SHP77 treated with DMSO at 0.1 percent for 48 hours (cell line): ENCODE data around the gene KHDC1L.
"Not testable (repeated sequence)": the region's sequence is repeated elsewhere in the genome, so short reads cannot be mapped to it uniquely, and the experiment has no call there.

Source experiments
- DNase-seq: peaks from one replicate; lab custom pipeline; 2025; lab: John Stamatoyannopoulos, UW

The KHDC1L gene

GRCh38 chr6:73225396-73225795 is at the start of gene KHDC1L:
KHDC1L (minus strand) TSS chr6:73225496; CDS start chr6:73225408, 88 bp downstream.
- DNase-seq, result no peak

- not testable (repeated sequence) for DNase-seq
These were observed 44.0 kb upstream of the KHDC1L start for GRCh38 chr6:73269296-73269695.

- DNase-seq, result not testable (repeated sequence)
These were observed 43.6 kb upstream of the KHDC1L start for GRCh38 chr6:73268896-73269295.

GRCh38 chr6:73264446-73264845 is 39.1 kb upstream of the KHDC1L start:
- DNase-seq, result no peak

GRCh38 chr6:73263570-73263909 is 38.2 kb upstream of the KHDC1L start:
- DNase-seq, result no peak

- DNase-seq, result peak; percentile 6
These were observed 37.6 kb upstream of the KHDC1L start, which contains the start of gene KHDC1 for GRCh38 chr6:73262671-73263569. KHDC1 (minus strand) TSS chr6:73263196; CDS start chr6:73242517, 20,679 bp downstream.

GRCh38 chr6:73258721-73259120 is 33.4 kb upstream of the KHDC1L start:
- no peak for DNase-seq

GRCh38 chr6:73254323-73254722 is 29.0 kb upstream of the KHDC1L start:
- DNase-seq, result not testable (repeated sequence)

GRCh38 chr6:73252703-73253102 is 27.4 kb upstream of the KHDC1L start:
- DNase-seq, result no peak

- DNase-seq, result no peak
These were observed 24.7 kb upstream of the KHDC1L start for GRCh38 chr6:73250016-73250415.

- DNase-seq, result no peak
These were observed 23.1 kb upstream of the KHDC1L start for GRCh38 chr6:73248192-73248903.

- DNase-seq, result no peak
These were observed 16.7 kb upstream of the KHDC1L start for GRCh38 chr6:73242001-73242400.

- DNase-seq, result no peak
These were observed 15.4 kb upstream of the KHDC1L start for GRCh38 chr6:73240730-73241129.

- DNase-seq, result no peak
These were observed 11.0 kb upstream of the KHDC1L start for GRCh38 chr6:73236144-73236750.

- no peak for DNase-seq
These were observed 9.4 kb upstream of the KHDC1L start for GRCh38 chr6:73234733-73235132.

- DNase-seq, result not testable (repeated sequence)
These were observed 8.7 kb upstream of the KHDC1L start for GRCh38 chr6:73233971-73234370.

GRCh38 chr6:73233048-73233447 is 7.8 kb upstream of the KHDC1L start:
- DNase-seq, result no peak

- no peak for DNase-seq
These were observed 6.7 kb upstream of the KHDC1L start for GRCh38 chr6:73231986-73232391.

GRCh38 chr6:73227606-73228255 is 2.4 kb upstream of the KHDC1L start:
- no peak for DNase-seq

GRCh38 chr6:73216859-73217258 is 8.4 kb downstream of the KHDC1L start:
- no peak for DNase-seq

- DNase-seq, result no peak
These were observed 16.2 kb downstream of the KHDC1L start for GRCh38 chr6:73209117-73209516.

- no peak for DNase-seq
These were observed 18.0 kb downstream of the KHDC1L start for GRCh38 chr6:73207221-73207837.
